ENCODE data around the gene OPTC.
A peak's percentile ranks its signal among the peaks of the same experiment; 100 is the strongest.
"Not testable (repeated sequence)": the region's sequence is repeated elsewhere in the genome, so short reads cannot be mapped to it uniquely, and the experiment has no call there.

The OPTC gene

DNA sequence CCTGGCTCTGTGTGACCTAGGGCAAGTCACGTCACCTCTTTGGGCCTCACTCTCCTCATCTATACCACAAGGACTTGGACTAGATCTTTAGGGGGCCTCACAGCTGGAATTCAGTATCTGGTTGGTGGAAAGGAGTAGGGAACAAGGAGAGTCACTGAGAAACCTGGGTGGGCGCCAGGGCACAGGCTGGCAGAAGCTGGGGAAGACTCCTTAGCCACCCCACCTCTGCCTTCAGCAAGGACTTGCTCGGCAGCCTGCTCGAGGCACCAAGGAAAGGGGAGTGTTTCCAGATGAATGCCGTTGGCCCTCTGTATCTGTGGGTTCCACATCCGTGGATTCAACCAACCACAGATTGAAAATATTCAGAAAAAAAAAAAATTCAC lies 1.2 kb upstream of the OPTC start:
- no peak for DNase-seq

DNA sequence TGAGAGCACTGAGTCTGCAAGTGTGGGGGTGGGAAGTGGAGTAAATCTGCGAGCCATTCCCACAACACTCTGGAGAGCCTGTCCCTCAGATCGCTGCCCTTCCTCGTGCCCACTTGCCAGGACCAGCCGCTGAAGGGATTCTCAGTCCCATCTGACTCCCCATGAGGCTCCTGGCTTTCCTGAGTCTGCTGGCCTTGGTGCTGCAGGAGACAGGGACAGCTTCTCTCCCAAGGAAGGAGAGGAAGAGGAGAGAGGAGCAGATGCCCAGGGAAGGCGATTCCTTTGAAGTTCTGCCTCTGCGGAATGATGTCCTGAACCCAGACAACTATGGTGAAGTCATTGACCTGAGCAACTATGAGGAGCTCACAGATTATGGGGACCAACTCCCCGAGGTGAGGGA lies 1.9 kb downstream of the OPTC start:
- no peak for DNase-seq

DNA sequence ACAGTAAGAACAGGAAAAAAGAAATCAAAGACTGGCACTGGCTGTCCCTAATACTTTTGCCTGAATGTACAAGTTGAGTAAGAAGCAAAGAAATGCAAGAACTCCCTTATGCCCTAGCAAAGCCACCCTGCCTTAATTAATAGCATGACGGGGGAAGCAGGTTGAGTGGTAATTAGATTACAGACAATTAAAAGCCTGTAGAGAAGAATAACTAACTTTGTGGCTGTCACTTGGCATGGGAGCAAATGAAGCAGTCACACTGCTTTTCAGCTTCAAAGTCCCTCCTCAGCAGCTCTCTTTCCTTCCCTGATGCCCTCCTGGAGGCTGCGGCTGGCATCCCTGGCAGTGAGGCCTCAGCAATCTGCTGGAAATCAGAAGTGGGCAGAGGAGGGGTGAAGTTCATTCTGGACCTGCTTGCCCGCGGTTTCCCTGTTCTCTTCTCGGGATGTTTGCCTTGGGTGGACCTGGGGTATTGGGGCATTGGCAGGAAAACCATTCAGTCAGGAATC lies 3.4 kb downstream of the OPTC start:
- no peak for DNase-seq

DNA sequence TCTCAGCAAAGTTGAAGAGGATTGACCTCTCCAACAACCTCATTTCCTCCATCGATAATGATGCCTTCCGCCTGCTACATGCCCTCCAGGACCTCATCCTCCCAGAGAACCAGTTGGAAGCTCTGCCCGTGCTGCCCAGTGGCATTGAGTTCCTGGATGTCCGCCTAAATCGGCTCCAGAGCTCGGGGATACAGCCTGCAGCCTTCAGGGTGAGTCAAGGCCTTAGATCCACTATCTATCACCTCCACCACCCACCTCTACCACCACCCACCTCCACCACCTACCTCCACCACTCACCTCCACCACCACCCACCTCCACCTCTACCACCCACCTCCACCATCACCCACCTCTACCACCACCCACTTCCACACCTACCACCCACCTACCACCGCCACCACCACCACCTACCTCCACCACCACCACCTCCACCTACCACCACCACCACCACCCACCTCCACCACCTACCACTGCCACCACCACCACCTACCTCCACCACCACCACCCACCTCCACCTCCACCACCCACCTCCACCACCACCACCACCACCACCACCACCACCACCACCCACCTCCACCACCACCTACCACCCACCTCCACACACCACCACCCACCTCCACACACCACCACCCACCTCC lies 5.8 kb downstream of the OPTC start:
- no peak for DNase-seq

DNA sequence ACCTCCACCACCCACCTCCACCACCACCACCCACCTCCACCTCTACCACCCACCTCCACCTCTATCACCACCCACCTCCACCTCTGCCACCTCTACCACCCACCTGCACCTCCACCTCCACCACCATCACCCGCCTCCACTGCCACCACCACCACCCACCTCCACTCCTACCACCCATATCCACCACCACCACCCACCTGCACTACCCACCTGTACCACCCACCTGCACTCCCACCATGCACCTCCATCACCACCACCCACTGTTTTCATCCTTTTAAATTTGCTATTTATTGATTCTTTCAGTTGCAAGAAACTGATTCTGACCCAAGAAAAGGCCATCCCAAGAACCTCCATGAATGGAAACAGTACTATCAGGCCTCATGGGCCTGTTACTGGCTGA lies 6.3 kb downstream of the OPTC start:
- no peak for DNase-seq

DNA sequence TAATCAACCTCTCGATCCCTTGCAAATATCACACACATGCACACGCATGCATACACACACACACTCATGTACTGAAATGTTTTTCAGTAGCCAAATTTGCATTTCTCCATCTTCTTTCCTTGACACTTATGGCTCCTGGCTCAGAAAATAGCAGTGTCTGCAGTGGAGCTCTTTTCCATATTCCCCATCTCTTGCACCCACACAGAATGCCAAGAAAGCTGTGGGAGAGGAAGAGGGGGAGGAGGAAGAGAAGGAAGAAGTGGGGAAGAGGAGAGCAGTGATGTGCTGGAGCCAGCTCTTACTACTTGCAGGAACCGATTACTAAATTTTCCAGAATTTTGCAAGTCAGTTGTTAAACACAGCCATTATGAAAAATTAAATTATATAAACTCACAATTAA lies 9.9 kb downstream of the OPTC start:
- DNase-seq: no peak

DNA sequence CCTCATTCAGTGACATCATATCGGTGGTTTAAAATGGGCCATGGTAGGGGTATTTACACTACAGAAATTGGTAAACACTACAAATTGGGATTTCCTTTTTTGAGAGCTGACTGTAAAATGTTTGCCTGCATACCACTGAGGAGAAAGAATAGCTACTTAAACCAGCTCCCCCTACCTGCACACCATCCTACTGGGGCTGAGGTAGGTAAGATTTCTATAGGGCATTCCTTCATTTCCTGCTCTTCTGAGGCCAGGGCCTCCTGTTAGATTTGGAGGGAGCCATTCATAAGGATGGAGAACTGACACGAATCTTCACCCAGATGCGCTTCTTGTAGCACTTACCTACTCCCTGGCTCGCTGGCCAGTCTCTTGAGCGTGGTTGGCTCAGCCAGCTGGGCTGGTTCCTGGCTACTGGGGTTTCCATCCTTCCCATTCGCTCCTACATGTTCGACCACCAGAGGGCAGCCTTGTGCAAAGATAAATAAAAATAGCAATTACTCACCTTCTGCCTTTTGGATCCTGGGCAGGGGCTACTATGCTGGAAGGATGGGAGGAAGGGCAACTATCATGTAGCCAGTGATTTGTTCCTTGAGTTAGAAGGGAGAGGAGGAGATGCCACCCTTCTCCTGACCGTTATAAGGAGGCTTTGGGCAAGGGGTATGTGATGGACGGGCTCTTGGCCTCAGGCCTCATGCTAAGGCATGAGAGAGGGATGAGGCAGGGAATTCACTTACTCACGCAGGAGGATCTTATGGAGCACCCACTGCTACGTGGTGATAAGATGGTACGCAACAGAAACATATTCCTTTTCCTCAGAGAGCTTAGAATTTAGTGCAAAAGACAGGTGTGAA lies 10.7 kb downstream of the OPTC start:
- peak; percentile 63 to 73 for DNase-seq

DNA sequence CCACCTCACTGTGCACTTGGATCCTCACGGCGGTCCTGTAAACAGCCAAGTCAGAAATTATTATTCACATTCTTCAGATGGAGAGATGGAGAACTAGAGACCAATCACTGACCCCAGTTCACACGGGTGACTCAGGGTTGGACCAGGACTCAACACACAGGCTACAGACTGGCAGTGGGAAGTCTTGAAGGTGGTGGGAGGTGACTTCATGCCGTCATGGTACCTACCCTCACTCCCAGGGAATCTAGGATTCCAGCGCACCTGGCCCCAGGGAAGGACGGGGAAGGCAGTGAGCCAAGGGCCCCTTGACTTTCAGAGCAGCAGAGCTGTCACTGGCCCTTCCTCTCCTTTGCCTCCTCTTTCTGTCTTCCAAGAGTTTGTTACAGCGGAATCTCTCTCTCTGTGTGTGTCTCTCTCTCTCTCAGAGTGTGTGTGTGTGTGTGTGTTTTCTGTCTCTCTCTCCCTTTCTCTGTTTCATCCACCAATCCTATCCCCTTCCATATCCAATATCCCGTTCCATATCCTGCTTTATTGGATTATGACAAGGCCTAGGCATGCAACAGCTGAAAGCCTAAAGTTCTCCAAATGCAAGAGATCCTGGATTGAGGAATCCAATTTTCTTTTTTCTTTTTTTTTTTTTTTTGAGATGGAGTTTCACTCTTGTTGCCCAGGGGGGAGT lies 11.7 kb downstream of the OPTC start:
- DNase-seq: no peak

DNA sequence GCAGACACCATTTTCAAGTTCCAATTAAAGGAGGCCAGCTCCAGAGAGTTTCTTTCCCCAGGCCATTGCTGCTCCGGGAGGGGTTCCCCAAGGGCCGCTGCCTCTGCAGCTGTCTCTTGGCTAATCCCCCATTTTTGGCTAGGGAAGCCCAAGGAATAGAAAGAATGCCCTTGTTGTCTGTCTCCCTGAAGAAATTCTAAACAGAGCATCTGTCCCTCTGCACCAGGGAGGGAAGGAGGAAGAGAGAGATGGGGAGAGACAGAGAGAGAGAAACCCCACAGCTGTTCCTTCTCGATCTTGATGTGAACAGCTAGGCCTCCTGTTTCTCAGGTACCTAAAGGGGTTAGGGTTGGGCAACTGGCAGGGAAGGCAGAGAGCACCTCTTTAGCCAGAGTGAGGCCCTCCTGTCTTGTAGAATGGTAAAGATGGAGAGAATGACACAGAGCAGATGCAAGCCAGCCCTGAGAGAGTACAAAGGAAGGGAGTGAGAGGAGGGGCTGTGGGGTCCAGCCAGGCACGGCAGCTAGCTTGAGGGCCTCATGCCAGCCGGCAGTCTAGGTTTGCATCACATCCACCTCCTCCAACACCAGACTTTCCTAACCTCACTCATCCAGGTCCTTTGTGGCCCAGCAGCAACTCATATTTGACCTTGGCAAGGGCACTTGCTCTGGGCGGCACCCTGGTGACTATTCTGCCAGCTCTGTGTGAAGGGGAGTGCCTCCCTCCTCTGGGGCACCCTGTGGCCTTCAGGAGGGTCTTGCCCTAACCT lies 13.1 kb downstream of the OPTC start:
- DNase-seq: no peak

DNA sequence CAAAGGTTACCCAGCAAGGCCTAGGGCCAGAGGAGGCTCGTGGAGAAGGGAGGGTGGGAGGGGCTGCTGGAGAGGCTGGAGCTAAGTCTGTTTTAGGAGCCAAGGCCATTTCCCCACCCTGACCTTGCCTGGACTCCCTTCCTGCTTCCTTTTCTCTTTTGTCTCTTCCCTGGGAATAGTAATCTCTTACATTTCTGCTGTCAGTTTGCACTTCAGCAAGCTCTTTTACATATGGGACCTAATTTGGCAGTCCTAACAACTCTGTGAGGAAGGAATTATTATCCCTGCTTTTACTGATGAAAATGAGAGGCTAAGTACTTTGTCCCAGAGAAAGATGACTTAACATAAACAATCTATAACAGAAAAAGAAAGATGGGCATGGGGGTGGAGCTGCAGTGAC lies 13.8 kb downstream of the OPTC start:
- no peak for DNase-seq

DNA sequence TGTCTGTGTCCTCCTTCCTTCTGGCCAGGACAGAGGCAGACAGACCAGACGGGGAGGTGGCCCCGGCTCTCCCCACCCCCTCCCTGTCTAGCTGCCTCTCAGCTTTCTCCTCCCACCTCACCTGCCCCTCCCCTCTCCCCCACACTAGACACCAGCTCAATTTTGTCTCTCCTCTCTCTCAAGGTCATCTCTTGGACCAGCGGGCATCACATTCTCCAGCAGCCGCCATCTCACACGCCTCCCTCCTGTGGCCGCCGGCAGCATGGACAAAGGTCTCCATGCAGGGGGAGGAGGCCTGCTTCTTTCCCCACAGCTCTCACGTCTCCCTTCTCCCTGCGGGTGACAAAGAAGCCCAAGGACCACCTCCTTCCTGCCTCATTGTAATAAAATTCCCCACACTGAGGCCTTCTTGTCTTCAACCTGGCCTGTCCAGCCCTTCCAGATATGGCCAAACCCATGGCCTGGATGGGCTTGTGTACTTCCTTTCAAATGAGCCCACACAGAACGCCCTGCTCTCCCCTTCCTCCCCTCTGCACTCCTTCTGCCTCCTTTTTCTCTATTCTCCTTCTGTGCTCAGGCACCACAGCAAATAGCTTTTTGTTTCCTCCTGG lies 14.6 kb downstream of the OPTC start:
- no peak for DNase-seq

DNA sequence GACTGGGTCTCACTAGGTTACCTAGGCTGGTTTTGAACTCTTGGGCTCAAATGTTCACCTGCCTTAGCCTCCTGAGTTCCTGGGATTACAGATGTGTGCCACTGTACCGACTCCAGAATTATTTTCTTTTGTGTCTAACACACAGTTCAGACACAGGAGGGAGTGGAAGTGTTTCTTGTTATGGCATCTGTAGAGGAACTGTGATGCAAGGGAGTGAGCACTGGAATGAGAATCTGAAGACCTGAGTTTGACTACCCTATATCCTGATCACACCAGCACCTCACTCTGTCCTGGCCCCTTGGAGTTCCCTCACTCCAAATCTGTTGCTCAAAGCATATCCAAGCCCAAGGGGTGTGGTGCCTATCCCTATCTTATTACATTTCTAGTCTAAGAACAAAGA lies 15.2 kb downstream of the OPTC start:
- no peak for DNase-seq

DNA sequence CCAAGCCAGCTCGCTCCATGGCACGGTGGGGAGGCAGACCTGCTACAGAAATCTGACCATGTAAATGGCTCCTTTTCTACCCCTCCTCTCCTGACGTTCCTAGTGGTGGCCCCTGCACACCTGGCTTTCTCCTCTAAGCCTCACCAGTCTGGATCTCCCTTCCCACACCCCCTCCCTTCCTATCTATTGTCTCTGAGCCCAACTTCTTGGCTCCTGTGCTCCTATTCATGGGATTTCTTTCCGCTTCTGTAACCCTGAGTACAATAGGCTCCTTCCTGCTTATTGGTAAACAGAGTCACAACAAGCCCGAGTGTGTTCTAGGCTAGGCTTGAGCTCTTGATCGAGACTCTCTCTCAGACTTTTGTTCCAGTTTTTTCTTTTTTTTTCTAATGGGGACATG lies 17.6 kb downstream of the OPTC start:
- no peak for DNase-seq

DNA sequence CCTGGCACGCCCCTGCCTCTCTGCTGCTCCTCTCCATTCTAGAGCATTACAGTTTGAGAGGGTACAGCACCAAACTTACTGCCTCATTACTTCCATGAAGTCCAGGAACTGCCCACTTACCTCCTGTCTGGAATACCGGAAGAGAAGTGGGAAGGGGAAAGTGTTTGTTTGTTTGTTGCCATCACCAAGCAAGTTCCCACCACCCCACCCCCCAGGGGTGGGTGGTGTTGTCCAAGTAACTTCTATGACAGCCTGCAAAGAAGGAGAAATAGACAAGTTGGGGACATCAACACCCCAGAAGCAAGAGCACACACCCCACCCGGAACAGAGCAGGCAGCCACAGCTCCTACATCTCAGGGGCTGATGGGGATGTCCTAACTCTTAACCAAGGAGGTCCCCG lies 18.0 kb downstream of the OPTC start:
- no peak for DNase-seq

DNA sequence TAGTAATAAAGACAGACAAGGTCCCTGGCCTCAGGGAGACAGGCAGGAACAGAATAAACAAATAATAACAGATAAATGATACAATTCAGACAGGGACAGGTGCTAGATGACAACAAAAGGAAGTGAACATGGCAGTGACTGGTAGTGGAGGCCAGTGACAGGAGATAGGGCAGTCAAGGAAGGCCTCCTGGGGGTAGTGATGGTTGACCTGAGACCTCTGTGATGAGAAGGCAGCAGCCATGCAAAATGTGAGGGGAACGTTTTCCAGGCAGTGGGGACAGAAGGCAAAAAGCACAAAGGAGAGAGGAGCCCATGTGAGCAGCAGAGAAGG lies 18.5 kb downstream of the OPTC start:
- DNase-seq: no peak

DNA sequence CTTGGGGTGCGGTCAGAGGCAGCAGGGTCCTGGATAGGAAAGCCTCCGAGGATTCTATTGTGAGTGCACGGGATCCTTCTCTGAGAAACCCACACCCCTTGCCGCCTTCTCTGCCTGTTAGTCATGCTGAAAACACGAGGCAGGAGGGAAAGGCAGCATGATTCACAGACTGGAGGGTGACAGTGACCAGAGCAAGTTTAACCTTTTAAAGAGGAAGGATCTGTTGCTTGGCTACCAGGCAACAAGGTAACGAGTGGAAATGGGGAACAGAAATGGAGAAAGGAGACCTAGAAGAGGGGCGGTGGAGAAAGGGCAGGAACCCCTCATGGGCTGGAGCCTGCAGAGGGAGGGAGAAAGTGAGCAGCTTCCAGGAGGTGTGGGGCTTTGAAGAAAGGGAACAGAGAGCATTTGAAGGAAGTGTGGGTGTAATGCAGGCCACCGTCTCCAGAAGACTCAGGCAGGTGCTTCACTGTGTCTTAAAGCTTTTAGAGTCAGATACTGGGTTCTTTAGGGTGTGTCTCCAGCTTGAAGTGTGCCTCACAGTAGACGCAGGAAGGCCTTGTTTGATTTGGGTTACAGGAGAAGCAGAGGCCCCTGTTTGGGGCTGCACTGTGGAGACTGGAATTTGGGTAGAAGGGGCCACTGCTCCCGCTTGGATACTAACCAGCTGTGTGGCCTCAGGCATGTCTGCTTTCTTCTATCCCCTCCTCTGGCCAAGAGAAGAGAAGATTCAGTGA lies 19.1 kb downstream of the OPTC start:
- DNase-seq: peak; percentile 11 to 71

DNA sequence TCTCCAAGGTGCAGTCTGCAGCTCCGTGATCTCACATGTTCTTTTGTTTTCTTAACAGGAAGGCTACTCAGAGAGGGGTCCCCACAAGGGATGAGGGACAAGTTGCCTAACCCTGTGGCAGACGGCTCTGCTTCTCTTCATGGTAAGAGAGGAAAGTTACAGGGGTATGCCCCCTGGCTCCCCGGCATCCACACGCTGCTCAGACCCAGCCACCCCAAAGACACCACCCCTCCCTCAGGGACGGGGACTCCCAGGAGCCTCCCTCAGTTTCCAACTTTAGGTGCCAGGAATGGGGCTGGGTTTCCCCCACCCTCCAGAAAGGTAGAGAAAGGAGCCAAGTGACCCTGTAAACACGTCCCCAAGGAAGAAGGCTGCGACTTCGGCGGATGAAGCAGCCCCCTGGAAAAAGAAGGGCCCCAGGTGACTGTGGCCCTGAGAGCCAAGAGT lies 19.7 kb downstream of the OPTC start:
- DNase-seq: no peak

DNA sequence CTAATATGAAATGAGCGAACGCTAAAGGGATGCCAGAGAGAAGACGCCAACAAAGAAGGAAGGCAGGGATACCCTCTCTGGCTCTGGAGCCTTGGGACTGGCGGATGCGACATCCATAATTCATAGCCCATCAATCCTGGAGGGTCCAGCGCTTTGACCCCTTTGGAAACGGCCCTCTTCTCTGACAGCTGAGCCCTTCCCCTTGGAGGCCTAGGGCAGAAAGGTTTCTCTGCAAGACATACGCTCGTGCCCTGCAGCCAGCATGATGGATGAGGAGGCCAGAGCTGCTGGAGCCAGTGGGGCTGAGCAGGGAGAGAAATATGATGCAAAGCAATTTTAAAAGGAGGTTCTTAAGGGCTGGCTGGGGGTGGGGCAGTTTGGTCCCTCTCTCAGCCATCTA lies 22.2 kb downstream of the OPTC start:
- no peak for DNase-seq

DNA sequence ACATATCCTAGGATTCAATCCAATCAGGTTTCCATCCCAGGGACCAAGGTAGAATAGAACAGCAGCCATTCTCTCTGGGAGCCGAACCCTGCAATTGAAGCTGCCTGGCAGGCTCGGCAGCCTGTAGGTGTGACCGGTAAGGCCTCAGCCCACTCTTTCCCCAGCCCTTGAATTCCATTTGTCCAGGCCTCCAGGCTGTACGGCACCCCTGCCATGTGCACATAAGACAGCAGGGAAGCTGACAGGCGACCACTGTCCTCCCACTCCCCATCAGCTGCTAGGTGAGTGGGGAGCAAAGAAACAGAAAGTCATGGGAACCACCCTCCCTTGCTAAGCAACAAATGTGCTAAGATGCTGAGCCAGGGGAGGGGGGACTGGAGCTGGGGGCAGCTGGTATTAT lies 23.0 kb downstream of the OPTC start:
- DNase-seq: no peak

DNA sequence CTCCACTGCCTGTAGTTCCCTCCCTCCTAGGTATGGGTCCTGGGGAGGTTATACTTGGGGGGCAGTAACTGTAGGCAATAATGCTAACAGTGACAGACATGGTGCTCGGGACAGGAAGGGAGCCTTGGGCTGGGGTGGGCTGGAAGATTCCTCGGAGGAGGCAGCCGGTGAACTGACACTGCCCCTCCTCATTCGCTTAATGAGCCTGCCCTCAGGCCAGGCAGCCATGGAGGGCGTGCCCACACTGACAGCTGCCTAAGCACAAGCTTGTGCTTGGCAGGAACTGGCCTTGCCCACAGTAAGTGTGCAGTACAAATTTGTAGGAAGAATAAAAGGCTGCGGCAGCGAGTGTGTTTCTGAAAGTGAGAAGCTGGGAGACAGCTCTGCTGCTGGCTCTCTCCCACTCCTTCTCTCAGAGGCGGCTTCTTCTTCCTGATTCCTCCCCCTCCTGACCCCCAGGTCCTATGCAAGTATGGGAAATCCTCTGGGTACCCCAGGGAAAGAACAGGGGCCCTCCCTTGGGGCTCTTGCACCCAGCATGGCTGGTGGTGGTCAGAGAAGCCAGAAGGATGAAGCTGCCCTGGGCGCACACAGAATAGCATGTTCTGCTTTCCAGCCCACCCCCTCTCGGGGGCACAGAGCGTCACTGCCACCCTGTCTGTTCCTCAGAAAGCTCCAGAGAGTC lies 23.6 kb downstream of the OPTC start:
- no peak for DNase-seq

DNA sequence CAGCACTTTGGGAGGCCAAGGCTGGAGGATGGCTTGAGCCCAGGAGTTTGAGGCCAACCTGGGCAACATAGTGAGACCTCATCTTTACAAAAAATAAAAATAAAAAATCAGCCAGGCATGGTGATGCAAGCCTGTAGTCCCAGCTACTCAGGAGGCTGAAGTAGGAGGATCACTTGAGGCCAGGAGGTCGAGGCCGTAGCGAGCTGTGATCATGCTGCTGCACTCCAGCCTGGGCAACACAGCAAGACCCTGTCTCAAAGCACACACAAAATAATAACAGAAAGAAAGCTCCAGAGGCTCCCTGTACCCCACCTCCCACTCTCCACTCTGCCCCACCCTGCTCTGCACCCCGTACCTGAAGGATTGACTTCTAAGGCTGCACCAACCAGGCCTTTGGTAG lies 24.2 kb downstream of the OPTC start:
- not testable (repeated sequence) for DNase-seq

Data from CD4-positive, alpha-beta T cell treated with Interleukin-1 beta for 1 hour (primary cell).